ENCODE data around the gene SRP14.
A peak's percentile ranks its signal among the peaks of the same experiment; 100 is the strongest.

Gene SRP14

DNA sequence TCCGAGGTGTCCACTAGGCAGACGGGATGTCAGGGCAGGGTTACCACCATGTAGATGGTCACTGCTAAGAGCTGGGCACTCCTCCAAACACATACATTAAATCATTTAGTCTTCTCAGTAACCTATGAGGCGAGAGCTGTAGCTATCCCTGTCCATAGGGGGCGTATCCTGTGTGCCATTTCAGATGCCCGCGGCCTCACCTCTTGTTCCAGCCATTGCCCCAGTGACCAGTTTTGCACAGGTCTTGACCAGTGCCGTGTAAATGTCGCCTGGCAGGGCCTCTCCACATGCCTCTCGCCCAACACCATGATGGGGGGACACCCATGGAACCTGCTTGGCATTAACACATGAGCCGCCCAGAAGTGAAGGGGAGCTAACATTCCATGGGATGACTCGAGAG lies 20.8 kb upstream of the SRP14 start:
- no peaks in the 10 kb centered on the region for H3F3A ChIP-seq (ENCODE audit: low read depth)
- H3K4me2 ChIP-seq (ENCODE audit: low read depth, low read length, poor library complexity, severe bottlenecking) = no peak overlapping the region
- TF ChIP-seq EZH2phosphoT487 (IDR thresholded peaks at IDR 0.05; ENCODE audit: borderline replicate concordance) = no peak
- TF ChIP-seq, protein P1, sequence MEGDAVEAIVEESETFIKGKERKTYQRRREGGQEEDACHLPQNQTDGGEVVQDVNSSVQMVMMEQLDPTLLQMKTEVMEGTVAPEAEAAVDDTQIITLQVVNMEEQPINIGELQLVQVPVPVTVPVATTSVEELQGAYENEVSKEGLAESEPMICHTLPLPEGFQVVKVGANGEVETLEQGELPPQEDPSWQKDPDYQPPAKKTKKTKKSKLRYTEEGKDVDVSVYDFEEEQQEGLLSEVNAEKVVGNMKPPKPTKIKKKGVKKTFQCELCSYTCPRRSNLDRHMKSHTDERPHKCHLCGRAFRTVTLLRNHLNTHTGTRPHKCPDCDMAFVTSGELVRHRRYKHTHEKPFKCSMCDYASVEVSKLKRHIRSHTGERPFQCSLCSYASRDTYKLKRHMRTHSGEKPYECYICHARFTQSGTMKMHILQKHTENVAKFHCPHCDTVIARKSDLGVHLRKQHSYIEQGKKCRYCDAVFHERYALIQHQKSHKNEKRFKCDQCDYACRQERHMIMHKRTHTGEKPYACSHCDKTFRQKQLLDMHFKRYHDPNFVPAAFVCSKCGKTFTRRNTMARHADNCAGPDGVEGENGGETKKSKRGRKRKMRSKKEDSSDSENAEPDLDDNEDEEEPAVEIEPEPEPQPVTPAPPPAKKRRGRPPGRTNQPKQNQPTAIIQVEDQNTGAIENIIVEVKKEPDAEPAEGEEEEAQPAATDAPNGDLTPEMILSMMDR (conservative IDR thresholded peaks at IDR 0.05; ENCODE audit: low read length) = no peak; the same call in 1 of the 2 replicates
- no peak overlapping the region for H2AFZ ChIP-seq (ENCODE audit: low read length)
- H3K9me3 ChIP-seq (ENCODE audit: insufficient read depth, low read depth, low read length) = no peaks in the 10 kb centered on the region
- peaks cover 38% of the 10 kb centered on the region for H3K4me1 ChIP-seq (ENCODE audit: insufficient read depth, low read length, poor library complexity, severe bottlenecking)
- H4K20me1 ChIP-seq (ENCODE audit: insufficient read depth, low read length, poor library complexity, severe bottlenecking) = no peaks in the 10 kb centered on the region
- H3K9me2 ChIP-seq (replicated peaks; ENCODE audit: low read depth, low read length) = no peaks in the 10 kb centered on the region
- H3K27me3 ChIP-seq (ENCODE audit: insufficient read depth, low read length, poor library complexity, severe bottlenecking) = no peaks in the 10 kb centered on the region
- H3K79me2 ChIP-seq (ENCODE audit: insufficient read depth, low read length) = no peaks in the 10 kb centered on the region
- H3K36me3 ChIP-seq (ENCODE audit: insufficient read depth, low read length) = no peaks in the 10 kb centered on the region
- H3K4me3 ChIP-seq (ENCODE audit: low read length, poor library complexity, severe bottlenecking) = no peak overlapping the region
- no peak overlapping the region for H3K9ac ChIP-seq (ENCODE audit: low read depth, low read length, poor library complexity, severe bottlenecking)

DNA sequence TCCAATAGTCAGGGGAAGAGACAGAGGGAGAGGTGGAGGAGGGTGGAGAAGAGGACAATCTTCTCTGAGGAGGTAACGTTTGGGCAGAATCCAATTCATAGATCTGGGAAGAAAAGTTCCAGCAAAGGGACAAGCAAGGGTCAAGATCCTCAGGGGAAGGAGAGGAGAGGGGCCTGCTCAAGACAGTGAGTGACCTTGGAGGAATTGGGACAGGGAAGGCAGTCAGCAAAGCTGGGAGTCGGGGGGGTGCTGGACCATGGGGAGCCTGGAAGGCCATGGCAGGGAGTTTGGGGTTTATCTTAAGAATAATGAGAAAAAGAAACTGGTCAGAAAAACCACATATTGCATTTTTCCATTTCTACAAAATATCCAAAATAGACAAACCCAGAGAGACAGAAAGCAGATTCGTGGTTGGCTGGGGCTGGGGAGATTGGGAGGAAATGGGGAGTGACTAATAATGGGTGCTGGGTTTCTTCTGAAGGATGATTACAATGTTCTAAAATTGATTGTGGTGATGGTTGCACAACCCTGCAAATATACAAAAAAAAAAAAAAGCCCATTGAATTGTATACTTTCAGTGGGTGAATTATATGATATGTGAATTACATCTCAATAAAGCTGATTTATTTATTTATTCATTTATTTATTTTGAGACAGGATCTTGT lies 19.6 kb upstream of the SRP14 start:
- H3K27me3 ChIP-seq (ENCODE audit: insufficient read depth, low read length, poor library complexity, severe bottlenecking) = no peaks in the 10 kb centered on the region
- H3K36me3 ChIP-seq (ENCODE audit: insufficient read depth, low read length) = no peaks in the 10 kb centered on the region
- H4K20me1 ChIP-seq (ENCODE audit: insufficient read depth, low read length, poor library complexity, severe bottlenecking) = no peaks in the 10 kb centered on the region
- no peaks in the 10 kb centered on the region for H3K9me2 ChIP-seq (replicated peaks; ENCODE audit: low read depth, low read length)
- H3K4me1 ChIP-seq (ENCODE audit: insufficient read depth, low read length, poor library complexity, severe bottlenecking) = peaks cover 38% of the 10 kb centered on the region
- H3K79me2 ChIP-seq (ENCODE audit: insufficient read depth, low read length) = no peaks in the 10 kb centered on the region
- peak overlapping the region; percentile 10 for H3K4me2 ChIP-seq (ENCODE audit: low read depth, low read length, poor library complexity, severe bottlenecking)
- TF ChIP-seq EZH2phosphoT487 (IDR thresholded peaks at IDR 0.05; ENCODE audit: borderline replicate concordance) = no peak
- TF ChIP-seq, protein P1 (conservative IDR thresholded peaks at IDR 0.05; ENCODE audit: low read length) = no peak
- H2AFZ ChIP-seq (ENCODE audit: low read length) = no peak overlapping the region
- no peaks in the 10 kb centered on the region for H3K9me3 ChIP-seq (ENCODE audit: insufficient read depth, low read depth, low read length)
- H3K9ac ChIP-seq (ENCODE audit: low read depth, low read length, poor library complexity, severe bottlenecking) = peak overlapping the region; percentile 28
- no peak overlapping the region for H3K4me3 ChIP-seq (ENCODE audit: low read length, poor library complexity, severe bottlenecking)
- H3F3A ChIP-seq (ENCODE audit: low read depth) = 0 out of 2 replicates have a peak, but pooled peaks cover under 1% of the 10 kb centered on the region

DNA sequence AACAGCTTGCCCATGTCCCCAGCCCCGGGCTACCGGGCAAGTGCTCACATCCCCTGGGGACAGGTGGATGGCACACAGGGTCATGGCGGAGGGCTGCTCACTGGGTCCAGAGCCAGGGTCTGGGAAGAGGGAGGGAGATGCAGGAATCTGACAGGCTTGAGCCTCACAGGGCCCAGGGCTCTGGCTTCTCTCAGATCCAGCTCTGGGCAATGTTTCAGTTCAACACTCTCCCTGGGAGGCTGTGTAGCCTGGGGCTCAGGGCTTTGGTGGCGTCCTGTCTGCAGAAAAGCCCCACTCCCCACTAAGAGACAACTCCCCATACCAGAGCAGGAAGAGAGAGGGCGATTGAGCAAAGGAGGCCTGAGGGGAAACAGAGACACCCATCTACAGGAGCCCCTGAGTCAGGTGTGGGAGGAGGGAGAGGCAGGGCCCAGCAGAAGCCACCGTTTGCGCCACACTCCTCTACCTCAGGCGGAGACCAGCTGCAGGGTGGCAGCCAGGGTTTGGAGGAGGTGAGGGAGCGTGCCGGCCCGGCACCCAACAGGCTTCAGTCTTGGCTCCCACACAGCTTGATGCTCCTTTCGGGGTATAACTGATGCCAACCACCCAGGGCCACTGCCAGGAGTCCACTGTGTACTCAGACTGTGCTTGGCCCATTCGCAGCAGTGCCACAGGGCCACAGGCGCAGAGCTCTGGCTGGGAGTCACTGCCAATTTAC lies 16.8 kb upstream of the SRP14 start:
- Histone ChIP-seq H3K36me3 (ENCODE audit: insufficient read depth, low read length) (no peaks in the 10 kb centered on the region), H3K4me3 (ENCODE audit: low read length, poor library complexity, severe bottlenecking) (peak overlapping the region; percentile 50), H3K9me3 (ENCODE audit: insufficient read depth, low read depth, low read length) (no peaks in the 10 kb centered on the region), H3F3A (ENCODE audit: low read depth) (0 out of 2 replicates have a peak, but pooled peaks cover 10% of the 10 kb centered on the region), H3K9me2 (replicated peaks; ENCODE audit: low read depth, low read length) (no peaks in the 10 kb centered on the region), H3K4me1 (ENCODE audit: insufficient read depth, low read length, poor library complexity, severe bottlenecking) (peaks cover 56% of the 10 kb centered on the region), H3K4me2 (ENCODE audit: low read depth, low read length, poor library complexity, severe bottlenecking) (peak overlapping the region; percentile 68), H3K9ac (ENCODE audit: low read depth, low read length, poor library complexity, severe bottlenecking) (peak overlapping the region; percentile 65), H2AFZ (ENCODE audit: low read length) (no peak overlapping the region), H3K27me3 (ENCODE audit: insufficient read depth, low read length, poor library complexity, severe bottlenecking) (no peaks in the 10 kb centered on the region), H4K20me1 (ENCODE audit: insufficient read depth, low read length, poor library complexity, severe bottlenecking) (no peaks in the 10 kb centered on the region), H3K79me2 (ENCODE audit: insufficient read depth, low read length) (no peaks in the 10 kb centered on the region)
- TF ChIP-seq, protein P1 (conservative IDR thresholded peaks at IDR 0.05; ENCODE audit: low read length) = no peak
- TF ChIP-seq EZH2phosphoT487 (IDR thresholded peaks at IDR 0.05; ENCODE audit: borderline replicate concordance) = no peak
